Activated CD4-positive, alpha-beta T cell treated with anti-CD3 and anti-CD28 coated beads for 24 hours (primary cell): ENCODE data around the gene CLEC10A.

Source experiments
- DNase-seq, 2 donors: peaks; one replicate each; pipeline ENCODE4 v3.0.0-alpha.2; 2020; ENCODE audit warnings: low read depth in 2 of 2

Gene CLEC10A

DNA sequence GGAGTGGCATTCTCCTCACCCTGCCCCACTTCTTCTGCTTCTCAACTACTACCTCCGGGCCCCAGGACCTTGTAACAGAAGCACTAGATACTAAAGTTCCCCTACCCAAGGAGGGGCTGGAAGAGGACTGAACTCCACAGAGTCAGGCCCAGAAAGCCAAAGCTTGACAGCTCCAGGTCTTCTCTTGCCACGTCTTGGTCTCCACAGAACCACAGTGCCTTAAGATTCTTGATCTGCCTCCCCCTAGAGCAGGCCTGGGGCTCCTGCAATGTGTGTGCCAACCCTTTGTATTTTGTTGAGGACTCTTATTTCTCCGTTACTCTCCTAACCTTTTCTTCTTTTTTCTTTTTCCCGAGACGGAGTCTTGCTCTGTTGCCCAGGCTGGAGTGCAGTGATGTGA, 40.2 kb downstream of the CLEC10A start:
- DNase-seq: no peak

DNA sequence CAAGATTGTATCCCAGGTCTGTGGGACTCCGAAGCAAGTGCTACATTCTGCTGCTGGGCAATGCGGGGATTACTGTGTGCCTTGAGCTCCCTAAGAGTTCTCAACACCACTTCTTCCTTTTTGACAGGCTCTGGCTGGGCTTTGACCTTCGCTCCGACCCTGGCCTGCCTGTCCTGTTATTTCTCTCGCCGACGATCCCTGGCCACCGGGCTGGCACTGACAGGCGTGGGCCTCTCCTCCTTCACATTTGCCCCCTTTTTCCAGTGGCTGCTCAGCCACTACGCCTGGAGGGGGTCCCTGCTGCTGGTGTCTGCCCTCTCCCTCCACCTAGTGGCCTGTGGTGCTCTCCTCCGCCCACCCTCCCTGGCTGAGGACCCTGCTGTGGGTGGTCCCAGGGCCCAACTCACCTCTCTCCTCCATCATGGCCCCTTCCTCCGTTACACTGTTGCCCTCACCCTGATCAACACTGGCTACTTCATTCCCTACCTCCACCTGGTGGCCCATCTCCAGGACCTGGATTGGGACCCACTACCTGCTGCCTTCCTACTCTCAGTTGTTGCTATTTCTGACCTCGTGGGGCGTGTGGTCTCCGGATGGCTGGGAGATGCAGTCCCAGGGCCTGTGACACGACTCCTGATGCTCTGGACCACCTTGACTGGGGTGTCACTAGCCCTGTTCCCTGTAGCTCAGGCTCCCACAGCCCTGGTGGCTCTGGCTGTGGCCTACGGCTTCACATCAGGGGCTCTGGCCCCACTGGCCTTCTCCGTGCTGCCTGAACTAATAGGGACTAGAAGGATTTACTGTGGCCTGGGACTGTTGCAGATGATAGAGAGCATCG, 41.8 kb downstream of the CLEC10A start:
- no peak for DNase-seq

- DNase-seq: peak; percentile 96 to 97
These were observed 44.3 kb downstream of the CLEC10A start, which contains the start of gene SLC16A13 for GRCh38 chr17:7035591-7036368. Gene SLC16A13, plus strand, starts transcription at chr17:7036015. Its CDS starts 368 bp downstream, at chr17:7036383.

DNA sequence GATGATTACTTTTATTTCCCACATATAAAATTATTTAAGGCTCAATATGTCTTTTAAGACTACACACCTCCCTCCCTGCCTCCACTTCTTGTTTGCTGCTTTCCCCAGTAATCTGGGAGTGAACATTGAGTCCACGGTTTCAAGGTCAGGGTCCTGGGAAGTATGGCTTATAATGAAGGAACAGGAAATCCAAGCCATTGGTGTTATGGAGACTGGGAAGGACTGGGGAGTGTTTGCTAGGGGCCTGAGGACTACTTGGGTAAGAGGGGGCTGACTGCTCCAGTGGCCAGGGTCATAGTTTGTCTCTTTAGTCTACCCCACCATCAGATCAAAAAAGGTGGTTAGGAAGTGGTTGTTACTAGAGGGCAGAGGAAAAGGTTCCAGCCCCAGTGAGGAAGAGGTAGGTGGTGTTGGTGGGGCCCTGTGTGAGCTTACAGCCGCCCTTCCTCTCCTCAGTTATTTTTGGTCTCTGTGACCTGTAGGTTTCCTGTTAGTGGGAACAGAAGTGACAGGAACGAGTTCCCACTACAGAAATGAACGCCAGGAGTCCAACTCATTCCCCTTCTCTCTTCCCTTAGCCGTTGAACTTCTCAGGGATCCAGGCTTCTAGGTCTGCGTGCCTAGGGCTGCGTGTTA, 45.0 kb downstream of the CLEC10A start:
- DNase-seq: no peak

GRCh38 chr17:7029659-7030058, 50.4 kb downstream of the CLEC10A start:
- DNase-seq: no peak

DNA sequence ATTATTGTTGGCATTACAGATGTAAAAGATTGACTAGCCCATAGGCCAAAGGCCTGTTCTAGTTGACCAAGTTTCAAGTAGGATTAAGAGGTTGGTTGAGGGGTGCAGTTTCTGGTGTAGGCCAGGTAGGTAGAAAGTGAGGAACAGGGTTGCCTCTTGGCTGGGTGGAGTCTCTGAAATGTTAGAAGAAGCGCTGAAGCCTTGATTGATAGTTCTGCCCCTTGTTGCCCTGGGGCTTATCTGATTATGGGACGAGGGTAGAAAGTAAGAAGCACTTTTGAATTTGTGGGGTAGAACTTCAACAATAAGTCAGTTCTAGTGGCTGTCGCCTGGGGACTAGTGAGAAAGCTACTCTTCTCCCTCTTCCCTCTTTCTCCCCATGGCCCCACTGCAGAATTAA, 51.0 kb downstream of the CLEC10A start:
- DNase-seq: no peak

- DNase-seq: no peak
These were observed 52.7 kb downstream of the CLEC10A start for GRCh38 chr17:7027335-7027734.

GRCh38 chr17:7026471-7027115, 53.5 kb downstream of the CLEC10A start:
- no peak for DNase-seq

- no peak for DNase-seq
These were observed 54.8 kb downstream of the CLEC10A start for GRCh38 chr17:7025245-7025644.
